SK-N-SH treated with all-trans-retinoic acid at 6 μM for 48 hours (cell line): Measurements from ENCODE around the gene EYA4.

Source experiments
- ATAC-seq: fragments of 200-7000 bp; cut with Tn5 transposase; 3 replicates; pipeline ENCODE4 v1.9.1; 2020; ENCODE audit warnings: mild to moderate bottlenecking, moderate library complexity
- ARNTL ChIP-seq: fragments of 450-650 bp; formaldehyde crosslinking; IDR thresholded peaks from 2 replicates; pipeline ENCODE4 v1.5.0; 2020; ENCODE audit warnings: low read depth, mild to moderate bottlenecking, moderate library complexity, borderline replicate concordance
- BACH2 ChIP-seq: fragments of 250-450 bp; sonication (Bioruptor Pico); IDR thresholded peaks from 2 replicates; pipeline ENCODE4 v1.9.0; 2021; ENCODE audit warnings: mild to moderate bottlenecking, borderline replicate concordance
- CSDC2 ChIP-seq: fragments of 250-450 bp; sonication (Bioruptor Pico); IDR thresholded peaks from 2 replicates; pipeline ENCODE4 v1.5.0; 2020; ENCODE audit warnings: mild to moderate bottlenecking, moderate library complexity
- ESRRG ChIP-seq: fragments of 250-450 bp; sonication (Bioruptor Pico); IDR thresholded peaks from 2 replicates; pipeline ENCODE4 v1.6.1; 2021; ENCODE audit warnings: mild to moderate bottlenecking
- GLIS3 ChIP-seq: fragments of 250-450 bp; sonication (Bioruptor Pico); IDR thresholded peaks from 2 replicates; pipeline ENCODE4 v1.5.0; 2020; ENCODE audit warnings: mild to moderate bottlenecking, moderate library complexity
- ISL1 ChIP-seq: fragments of 250-450 bp; sonication (Bioruptor Pico); IDR thresholded peaks from 2 replicates; pipeline ENCODE4 v2.1.2; 2022; ENCODE audit warnings: mild to moderate bottlenecking, moderate library complexity
- OSR1 ChIP-seq: fragments of 250-450 bp; sonication (Bioruptor Pico); IDR thresholded peaks from 2 replicates; pipeline ENCODE4 v1.8.0; 2022; ENCODE audit warnings: moderate library complexity, mild to moderate bottlenecking, inconsistent platforms
- PATZ1 ChIP-seq: fragments of 250-450 bp; sonication (Bioruptor Pico); IDR thresholded peaks from 2 replicates; pipeline ENCODE4 v1.8.0; 2020; ENCODE audit warnings: mild to moderate bottlenecking, moderate library complexity, borderline replicate concordance
- PPARA ChIP-seq: fragments of 250-450 bp; sonication (Bioruptor Pico); IDR thresholded peaks from 2 replicates; pipeline ENCODE4 v1.5.0; 2020; ENCODE audit warnings: mild to moderate bottlenecking, borderline replicate concordance
- SNAI2 ChIP-seq: fragments of 250-450 bp; sonication (Bioruptor Pico); IDR thresholded peaks from 2 replicates; pipeline ENCODE4 v1.5.0; 2020; ENCODE audit warnings: mild to moderate bottlenecking, moderate library complexity
- TCF4 ChIP-seq: fragments of 250-450 bp; sonication (Bioruptor Pico); IDR thresholded peaks from 2 replicates; pipeline ENCODE4 v1.8.0; 2021; ENCODE audit warnings: mild to moderate bottlenecking, moderate library complexity, borderline replicate concordance
- TOX ChIP-seq: fragments of 250-450 bp; sonication (Bioruptor Pico); IDR thresholded peaks from 2 replicates; pipeline ENCODE4 v1.8.0; 2021; ENCODE audit warnings: mild to moderate bottlenecking, moderate library complexity, borderline replicate concordance
- ZC3H10 ChIP-seq: fragments of 250-450 bp; sonication (Bioruptor Pico); IDR thresholded peaks from 2 replicates; pipeline ENCODE4 v1.5.1; 2021; ENCODE audit warnings: mild to moderate bottlenecking, moderate library complexity
- ZFP3 ChIP-seq: fragments of 250-450 bp; sonication (Bioruptor Pico); IDR thresholded peaks from 2 replicates; pipeline ENCODE4 v1.5.0; 2020; ENCODE audit warnings: mild to moderate bottlenecking, moderate library complexity
- ZFP30 ChIP-seq: fragments of 450-650 bp; formaldehyde crosslinking; IDR thresholded peaks from 2 replicates; pipeline ENCODE4 v1.5.0; 2022; ENCODE audit warnings: mild to moderate bottlenecking, moderate library complexity
- ZNF565 ChIP-seq: fragments of 450-650 bp; formaldehyde crosslinking; conservative IDR thresholded peaks from 2 replicates; pipeline ENCODE4 v1.5.0; 2020; ENCODE audit warnings: low read depth, mild to moderate bottlenecking, moderate library complexity
- ZNF70 ChIP-seq: fragments of 450-650 bp; formaldehyde crosslinking; IDR thresholded peaks from 2 replicates; pipeline ENCODE4 v1.5.0; 2020; ENCODE audit warnings: mild to moderate bottlenecking, moderate library complexity
- ZNF8 ChIP-seq: fragments of 450-650 bp; formaldehyde crosslinking; IDR thresholded peaks from 2 replicates; pipeline ENCODE4 v1.5.0; 2020; ENCODE audit warnings: mild to moderate bottlenecking, moderate library complexity
- TF ChIP-seq, protein P1 (sequence below): fragments of 250-450 bp; sonication (Bioruptor Pico); IDR thresholded peaks from 2 replicates; pipeline ENCODE4 v1.5.1; 2020; ENCODE audit warnings: low read depth, mild to moderate bottlenecking, moderate library complexity
- TF ChIP-seq, protein P2 (sequence below): fragments of 250-450 bp; sonication (Bioruptor Pico); IDR thresholded peaks from 2 replicates; pipeline ENCODE4 v1.5.1; 2021; ENCODE audit warnings: mild to moderate bottlenecking, moderate library complexity
- TF ChIP-seq, protein P3 (sequence below): fragments of 250-450 bp; sonication (Bioruptor Pico); IDR thresholded peaks from 2 replicates; pipeline ENCODE4 v1.8.0; 2021; ENCODE audit warnings: low read depth, mild to moderate bottlenecking, moderate library complexity, borderline replicate concordance

The EYA4 gene

DNA sequence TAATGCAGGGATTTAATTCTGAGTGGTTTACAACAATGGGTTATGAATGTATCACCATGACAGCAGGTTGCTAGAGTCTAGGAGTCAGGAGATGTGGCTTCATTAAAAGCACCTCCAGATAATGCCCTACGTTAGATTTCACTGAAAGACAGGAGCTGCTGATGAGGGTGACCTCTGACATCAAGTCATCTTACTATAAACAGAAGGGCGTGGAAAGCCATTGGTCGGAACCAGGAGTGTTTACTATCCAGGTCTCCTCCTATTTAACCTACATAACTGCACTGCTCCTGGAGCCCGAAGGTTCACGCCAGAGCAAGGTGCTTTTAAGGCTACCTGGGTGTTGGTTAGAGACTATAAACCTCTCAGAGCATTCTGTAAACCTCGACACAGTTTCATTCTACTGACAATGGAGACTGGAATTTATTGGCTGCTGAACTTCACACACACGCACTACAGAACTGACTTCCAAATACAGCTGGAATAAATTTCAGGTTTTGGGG is 128.7 kb downstream of the EYA4 start:
- TF ChIP-seq ISL1, result no peak
- no peak for TF ChIP-seq ZNF8 (CRISPR knock-in tag)
- TF ChIP-seq, protein P1, sequence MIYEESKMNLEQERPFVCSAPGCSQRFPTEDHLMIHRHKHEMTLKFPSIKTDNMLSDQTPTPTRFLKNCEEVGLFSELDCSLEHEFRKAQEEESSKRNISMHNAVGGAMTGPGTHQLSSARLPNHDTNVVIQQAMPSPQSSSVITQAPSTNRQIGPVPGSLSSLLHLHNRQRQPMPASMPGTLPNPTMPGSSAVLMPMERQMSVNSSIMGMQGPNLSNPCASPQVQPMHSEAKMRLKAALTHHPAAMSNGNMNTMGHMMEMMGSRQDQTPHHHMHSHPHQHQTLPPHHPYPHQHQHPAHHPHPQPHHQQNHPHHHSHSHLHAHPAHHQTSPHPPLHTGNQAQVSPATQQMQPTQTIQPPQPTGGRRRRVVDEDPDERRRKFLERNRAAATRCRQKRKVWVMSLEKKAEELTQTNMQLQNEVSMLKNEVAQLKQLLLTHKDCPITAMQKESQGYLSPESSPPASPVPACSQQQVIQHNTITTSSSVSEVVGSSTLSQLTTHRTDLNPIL (CRISPR knock-in tag), result no peak
- TF ChIP-seq CSDC2, result no peak
- TF ChIP-seq TCF4 (CRISPR knock-in tag), result no peak
- no peak for TF ChIP-seq ZFP30
- TF ChIP-seq ZC3H10 (CRISPR knock-in tag), result no peak
- no peak for TF ChIP-seq PATZ1 (CRISPR knock-in tag)
- no peak for TF ChIP-seq OSR1 (CRISPR knock-in tag)
- no peak for TF ChIP-seq SNAI2
- no peak for TF ChIP-seq PPARA (CRISPR knock-in tag)
- TF ChIP-seq ZNF70 (CRISPR knock-in tag), result no peak
- TF ChIP-seq BACH2 (CRISPR knock-in tag), result no peak
- TF ChIP-seq, protein P2, sequence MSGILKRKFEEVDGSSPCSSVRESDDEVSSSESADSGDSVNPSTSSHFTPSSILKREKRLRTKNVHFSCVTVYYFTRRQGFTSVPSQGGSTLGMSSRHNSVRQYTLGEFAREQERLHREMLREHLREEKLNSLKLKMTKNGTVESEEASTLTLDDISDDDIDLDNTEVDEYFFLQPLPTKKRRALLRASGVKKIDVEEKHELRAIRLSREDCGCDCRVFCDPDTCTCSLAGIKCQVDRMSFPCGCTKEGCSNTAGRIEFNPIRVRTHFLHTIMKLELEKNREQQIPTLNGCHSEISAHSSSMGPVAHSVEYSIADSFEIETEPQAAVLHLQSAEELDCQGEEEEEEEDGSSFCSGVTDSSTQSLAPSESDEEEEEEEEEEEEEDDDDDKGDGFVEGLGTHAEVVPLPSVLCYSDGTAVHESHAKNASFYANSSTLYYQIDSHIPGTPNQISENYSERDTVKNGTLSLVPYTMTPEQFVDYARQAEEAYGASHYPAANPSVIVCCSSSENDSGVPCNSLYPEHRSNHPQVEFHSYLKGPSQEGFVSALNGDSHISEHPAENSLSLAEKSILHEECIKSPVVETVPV (CRISPR knock-in tag), result no peak

DNA sequence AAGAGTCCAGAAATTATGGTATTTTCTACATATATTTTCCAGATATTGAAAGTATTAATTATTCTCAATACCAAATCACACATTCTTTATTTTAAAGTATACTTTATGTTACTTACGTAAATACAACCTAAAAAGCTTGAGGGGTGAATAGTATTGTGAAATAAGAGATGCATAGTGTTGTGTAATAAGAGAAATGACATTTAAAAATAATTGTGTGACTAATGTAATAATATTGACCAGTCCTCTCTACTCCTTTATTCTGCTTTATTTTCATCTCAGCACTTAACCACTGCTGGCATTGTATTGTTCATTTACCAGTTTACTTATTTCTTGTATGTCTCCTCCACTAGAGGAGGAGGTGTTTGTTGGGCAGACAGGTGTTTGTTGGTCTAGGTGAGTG is 135.6 kb downstream of the EYA4 start:
- no peak for TF ChIP-seq SNAI2
- TF ChIP-seq ZC3H10 (CRISPR knock-in tag), result no peak
- TF ChIP-seq, protein P1 (CRISPR knock-in tag), result no peak
- no peak for TF ChIP-seq TCF4 (CRISPR knock-in tag)
- no peak for TF ChIP-seq ARNTL (CRISPR knock-in tag)
- no peak for TF ChIP-seq BACH2 (CRISPR knock-in tag)
- TF ChIP-seq, protein P3, sequence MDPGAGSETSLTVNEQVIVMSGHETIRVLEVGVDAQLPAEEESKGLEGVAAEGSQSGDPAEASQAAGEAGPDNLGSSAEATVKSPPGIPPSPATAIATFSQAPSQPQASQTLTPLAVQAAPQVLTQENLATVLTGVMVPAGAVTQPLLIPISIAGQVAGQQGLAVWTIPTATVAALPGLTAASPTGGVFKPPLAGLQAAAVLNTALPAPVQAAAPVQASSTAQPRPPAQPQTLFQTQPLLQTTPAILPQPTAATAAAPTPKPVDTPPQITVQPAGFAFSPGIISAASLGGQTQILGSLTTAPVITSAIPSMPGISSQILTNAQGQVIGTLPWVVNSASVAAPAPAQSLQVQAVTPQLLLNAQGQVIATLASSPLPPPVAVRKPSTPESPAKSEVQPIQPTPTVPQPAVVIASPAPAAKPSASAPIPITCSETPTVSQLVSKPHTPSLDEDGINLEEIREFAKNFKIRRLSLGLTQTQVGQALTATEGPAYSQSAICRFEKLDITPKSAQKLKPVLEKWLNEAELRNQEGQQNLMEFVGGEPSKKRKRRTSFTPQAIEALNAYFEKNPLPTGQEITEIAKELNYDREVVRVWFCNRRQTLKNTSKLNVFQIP (CRISPR knock-in tag), result no peak
- TF ChIP-seq CSDC2, result no peak
- no peak for TF ChIP-seq ZFP30
- no peak for TF ChIP-seq ZFP3 (CRISPR knock-in tag)
- no peak for TF ChIP-seq TOX
- TF ChIP-seq, protein P2 (CRISPR knock-in tag), result no peak
- TF ChIP-seq ISL1, result no peak
- TF ChIP-seq OSR1 (CRISPR knock-in tag), result no peak
- no peak for TF ChIP-seq PATZ1 (CRISPR knock-in tag)
- TF ChIP-seq ZNF8 (CRISPR knock-in tag), result no peak
- TF ChIP-seq GLIS3 (CRISPR knock-in tag), result no peak
- TF ChIP-seq ESRRG (CRISPR knock-in tag), result no peak
- TF ChIP-seq ZNF565 (CRISPR knock-in tag), result no peak
- no peak for ATAC-seq

More for the DNA sequence above, 128.7 kb downstream of the EYA4 start:
- ATAC-seq, result no peak
